Measurements from ENCODE around the gene PTAFR.

DNA sequence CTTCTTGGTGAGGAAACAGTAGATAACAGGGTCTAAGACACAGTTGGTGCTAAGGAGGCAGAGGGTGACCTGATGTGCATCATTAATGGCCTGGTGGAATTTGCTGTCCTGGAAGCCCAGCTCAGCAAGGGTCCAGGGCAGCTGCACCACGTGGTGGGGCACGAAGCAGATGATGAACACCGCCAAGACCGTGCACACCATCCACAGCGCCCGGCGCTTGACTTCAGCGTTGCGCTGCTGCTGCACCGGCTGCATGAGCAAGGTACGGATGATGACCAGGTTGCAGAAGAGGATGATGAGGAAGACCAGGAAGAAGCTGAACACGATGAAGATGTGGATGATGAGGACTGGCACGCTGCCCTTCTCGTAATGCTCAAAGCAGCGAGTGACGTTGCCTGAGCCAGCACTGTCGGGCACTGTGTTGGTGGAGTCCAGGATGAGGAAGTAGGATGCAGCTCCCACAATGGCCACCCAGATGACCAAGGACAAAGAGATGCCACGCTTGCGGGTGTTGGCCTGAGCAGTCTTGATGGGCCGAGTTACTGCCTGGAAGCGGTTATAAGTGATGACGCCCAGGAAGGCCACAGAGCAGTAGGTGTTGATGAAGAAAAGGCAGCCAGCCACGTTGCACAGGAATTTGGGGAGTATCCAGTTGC lies 26.2 kb downstream of the PTAFR start:
- TF ChIP-seq, protein P1, sequence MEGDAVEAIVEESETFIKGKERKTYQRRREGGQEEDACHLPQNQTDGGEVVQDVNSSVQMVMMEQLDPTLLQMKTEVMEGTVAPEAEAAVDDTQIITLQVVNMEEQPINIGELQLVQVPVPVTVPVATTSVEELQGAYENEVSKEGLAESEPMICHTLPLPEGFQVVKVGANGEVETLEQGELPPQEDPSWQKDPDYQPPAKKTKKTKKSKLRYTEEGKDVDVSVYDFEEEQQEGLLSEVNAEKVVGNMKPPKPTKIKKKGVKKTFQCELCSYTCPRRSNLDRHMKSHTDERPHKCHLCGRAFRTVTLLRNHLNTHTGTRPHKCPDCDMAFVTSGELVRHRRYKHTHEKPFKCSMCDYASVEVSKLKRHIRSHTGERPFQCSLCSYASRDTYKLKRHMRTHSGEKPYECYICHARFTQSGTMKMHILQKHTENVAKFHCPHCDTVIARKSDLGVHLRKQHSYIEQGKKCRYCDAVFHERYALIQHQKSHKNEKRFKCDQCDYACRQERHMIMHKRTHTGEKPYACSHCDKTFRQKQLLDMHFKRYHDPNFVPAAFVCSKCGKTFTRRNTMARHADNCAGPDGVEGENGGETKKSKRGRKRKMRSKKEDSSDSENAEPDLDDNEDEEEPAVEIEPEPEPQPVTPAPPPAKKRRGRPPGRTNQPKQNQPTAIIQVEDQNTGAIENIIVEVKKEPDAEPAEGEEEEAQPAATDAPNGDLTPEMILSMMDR (IDR thresholded peaks at IDR 0.05) = no peak
- TF ChIP-seq POLR2A (IDR thresholded peaks at IDR 0.05) = no peak

Measured in right lobe of liver (tissue), 4 donors.